ENCODE data around the gene IFNLR1. TPM values are rescaled to one million over a fixed set of nuclear protein-coding genes. Genes with fewer than 3 reads are reported as not detected.
A peak's percentile ranks its signal among the peaks of the same experiment; 100 is the strongest.

The IFNLR1 gene
- total and polyA plus RNA-seq, 2 of the 8 experiments (the other 6 are each of a cell fraction or from before 2014, with no cell fraction given), result 6.8 to 10.1 TPM

DNA sequence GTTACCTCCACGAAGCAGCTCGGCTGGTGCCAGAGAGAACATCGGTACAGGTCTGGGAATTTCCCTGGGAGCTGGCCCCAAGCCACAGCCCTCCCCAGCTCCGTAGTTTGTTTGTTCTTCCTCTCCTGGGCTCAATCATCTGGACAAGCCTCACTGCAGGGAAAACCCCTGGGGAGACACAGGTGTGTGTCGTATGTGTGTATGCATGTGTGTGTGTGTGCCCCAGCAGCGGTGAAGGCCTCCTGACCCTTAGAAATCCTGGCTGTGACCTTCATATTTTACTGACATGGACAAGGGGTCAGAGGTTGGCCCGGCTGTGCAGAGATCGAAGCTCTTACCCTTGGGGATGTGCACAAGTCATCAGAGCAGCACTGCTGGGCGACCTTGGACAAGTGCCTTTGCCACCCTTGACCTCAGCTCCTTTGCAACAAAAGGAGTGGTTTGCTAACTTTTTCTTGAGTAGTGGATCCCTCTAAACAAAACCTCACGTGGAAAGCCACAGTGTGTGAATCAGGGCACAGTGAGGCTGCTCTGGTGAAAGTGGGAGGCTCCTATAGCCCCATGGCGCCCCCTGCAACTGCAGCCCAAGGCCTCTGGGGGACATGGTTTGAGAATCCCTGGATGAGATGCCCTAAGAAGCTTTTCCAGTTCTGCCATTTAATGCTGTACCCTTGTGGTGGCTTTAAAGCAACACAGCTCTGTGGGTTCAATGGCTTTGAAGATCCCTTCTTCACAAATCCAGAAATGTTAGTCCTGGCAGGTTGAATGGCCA, 31.9 kb downstream of the IFNLR1 start (continued):
- TF ChIP-seq, protein P1, sequence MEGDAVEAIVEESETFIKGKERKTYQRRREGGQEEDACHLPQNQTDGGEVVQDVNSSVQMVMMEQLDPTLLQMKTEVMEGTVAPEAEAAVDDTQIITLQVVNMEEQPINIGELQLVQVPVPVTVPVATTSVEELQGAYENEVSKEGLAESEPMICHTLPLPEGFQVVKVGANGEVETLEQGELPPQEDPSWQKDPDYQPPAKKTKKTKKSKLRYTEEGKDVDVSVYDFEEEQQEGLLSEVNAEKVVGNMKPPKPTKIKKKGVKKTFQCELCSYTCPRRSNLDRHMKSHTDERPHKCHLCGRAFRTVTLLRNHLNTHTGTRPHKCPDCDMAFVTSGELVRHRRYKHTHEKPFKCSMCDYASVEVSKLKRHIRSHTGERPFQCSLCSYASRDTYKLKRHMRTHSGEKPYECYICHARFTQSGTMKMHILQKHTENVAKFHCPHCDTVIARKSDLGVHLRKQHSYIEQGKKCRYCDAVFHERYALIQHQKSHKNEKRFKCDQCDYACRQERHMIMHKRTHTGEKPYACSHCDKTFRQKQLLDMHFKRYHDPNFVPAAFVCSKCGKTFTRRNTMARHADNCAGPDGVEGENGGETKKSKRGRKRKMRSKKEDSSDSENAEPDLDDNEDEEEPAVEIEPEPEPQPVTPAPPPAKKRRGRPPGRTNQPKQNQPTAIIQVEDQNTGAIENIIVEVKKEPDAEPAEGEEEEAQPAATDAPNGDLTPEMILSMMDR (IDR thresholded peaks at IDR 0.05; ENCODE audit: control extremely low read depth in 1 of 3, insufficient read depth in 1 of 3, low read depth in 1 of 3, low read length in 3 of 3), result peak; percentile 61 to 77 (median 68)
- TF ChIP-seq POLR2A (IDR thresholded peaks at IDR 0.05; ENCODE audit: control extremely low read depth in 1 of 2, low read depth in 2 of 2, low read length in 2 of 2) (no peak), SIN3A (conservative IDR thresholded peaks at IDR 0.05 in 1 of 2, IDR thresholded peaks at IDR 0.05 in 1 of 2; ENCODE audit: low read depth in 1 of 2, low read length in 2 of 2) (no peak), SP2 (IDR thresholded peaks at IDR 0.05; ENCODE audit: low read length) (no peak), RAD21 (IDR thresholded peaks at IDR 0.05 in 1 of 2, conservative IDR thresholded peaks at IDR 0.05 in 1 of 2; ENCODE audit: low read depth in 2 of 2, low read length in 2 of 2) (peak; percentile 23 to 47; a peak in 3 of 4 replicates), BRCA1 (IDR thresholded peaks at IDR 0.05; ENCODE audit: low read depth, low read length) (no peak)
- TF ChIP-seq, protein P2, sequence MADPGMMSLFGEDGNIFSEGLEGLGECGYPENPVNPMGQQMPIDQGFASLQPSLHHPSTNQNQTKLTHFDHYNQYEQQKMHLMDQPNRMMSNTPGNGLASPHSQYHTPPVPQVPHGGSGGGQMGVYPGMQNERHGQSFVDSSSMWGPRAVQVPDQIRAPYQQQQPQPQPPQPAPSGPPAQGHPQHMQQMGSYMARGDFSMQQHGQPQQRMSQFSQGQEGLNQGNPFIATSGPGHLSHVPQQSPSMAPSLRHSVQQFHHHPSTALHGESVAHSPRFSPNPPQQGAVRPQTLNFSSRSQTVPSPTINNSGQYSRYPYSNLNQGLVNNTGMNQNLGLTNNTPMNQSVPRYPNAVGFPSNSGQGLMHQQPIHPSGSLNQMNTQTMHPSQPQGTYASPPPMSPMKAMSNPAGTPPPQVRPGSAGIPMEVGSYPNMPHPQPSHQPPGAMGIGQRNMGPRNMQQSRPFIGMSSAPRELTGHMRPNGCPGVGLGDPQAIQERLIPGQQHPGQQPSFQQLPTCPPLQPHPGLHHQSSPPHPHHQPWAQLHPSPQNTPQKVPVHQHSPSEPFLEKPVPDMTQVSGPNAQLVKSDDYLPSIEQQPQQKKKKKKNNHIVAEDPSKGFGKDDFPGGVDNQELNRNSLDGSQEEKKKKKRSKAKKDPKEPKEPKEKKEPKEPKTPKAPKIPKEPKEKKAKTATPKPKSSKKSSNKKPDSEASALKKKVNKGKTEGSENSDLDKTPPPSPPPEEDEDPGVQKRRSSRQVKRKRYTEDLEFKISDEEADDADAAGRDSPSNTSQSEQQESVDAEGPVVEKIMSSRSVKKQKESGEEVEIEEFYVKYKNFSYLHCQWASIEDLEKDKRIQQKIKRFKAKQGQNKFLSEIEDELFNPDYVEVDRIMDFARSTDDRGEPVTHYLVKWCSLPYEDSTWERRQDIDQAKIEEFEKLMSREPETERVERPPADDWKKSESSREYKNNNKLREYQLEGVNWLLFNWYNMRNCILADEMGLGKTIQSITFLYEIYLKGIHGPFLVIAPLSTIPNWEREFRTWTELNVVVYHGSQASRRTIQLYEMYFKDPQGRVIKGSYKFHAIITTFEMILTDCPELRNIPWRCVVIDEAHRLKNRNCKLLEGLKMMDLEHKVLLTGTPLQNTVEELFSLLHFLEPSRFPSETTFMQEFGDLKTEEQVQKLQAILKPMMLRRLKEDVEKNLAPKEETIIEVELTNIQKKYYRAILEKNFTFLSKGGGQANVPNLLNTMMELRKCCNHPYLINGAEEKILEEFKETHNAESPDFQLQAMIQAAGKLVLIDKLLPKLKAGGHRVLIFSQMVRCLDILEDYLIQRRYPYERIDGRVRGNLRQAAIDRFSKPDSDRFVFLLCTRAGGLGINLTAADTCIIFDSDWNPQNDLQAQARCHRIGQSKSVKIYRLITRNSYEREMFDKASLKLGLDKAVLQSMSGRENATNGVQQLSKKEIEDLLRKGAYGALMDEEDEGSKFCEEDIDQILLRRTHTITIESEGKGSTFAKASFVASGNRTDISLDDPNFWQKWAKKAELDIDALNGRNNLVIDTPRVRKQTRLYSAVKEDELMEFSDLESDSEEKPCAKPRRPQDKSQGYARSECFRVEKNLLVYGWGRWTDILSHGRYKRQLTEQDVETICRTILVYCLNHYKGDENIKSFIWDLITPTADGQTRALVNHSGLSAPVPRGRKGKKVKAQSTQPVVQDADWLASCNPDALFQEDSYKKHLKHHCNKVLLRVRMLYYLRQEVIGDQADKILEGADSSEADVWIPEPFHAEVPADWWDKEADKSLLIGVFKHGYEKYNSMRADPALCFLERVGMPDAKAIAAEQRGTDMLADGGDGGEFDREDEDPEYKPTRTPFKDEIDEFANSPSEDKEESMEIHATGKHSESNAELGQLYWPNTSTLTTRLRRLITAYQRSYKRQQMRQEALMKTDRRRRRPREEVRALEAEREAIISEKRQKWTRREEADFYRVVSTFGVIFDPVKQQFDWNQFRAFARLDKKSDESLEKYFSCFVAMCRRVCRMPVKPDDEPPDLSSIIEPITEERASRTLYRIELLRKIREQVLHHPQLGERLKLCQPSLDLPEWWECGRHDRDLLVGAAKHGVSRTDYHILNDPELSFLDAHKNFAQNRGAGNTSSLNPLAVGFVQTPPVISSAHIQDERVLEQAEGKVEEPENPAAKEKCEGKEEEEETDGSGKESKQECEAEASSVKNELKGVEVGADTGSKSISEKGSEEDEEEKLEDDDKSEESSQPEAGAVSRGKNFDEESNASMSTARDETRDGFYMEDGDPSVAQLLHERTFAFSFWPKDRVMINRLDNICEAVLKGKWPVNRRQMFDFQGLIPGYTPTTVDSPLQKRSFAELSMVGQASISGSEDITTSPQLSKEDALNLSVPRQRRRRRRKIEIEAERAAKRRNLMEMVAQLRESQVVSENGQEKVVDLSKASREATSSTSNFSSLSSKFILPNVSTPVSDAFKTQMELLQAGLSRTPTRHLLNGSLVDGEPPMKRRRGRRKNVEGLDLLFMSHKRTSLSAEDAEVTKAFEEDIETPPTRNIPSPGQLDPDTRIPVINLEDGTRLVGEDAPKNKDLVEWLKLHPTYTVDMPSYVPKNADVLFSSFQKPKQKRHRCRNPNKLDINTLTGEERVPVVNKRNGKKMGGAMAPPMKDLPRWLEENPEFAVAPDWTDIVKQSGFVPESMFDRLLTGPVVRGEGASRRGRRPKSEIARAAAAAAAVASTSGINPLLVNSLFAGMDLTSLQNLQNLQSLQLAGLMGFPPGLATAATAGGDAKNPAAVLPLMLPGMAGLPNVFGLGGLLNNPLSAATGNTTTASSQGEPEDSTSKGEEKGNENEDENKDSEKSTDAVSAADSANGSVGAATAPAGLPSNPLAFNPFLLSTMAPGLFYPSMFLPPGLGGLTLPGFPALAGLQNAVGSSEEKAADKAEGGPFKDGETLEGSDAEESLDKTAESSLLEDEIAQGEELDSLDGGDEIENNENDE (IDR thresholded peaks at IDR 0.05; ENCODE audit: insufficient replicate concordance, low read length), result no peak

Measured in H1 (cell line).